HCT116 (cell line): ENCODE results near the gene ACSF2. TPM values are rescaled to one million over a fixed set of nuclear protein-coding genes. Genes with fewer than 3 reads are reported as not detected.

Experiments used
- ATAC-seq: fragments of 200-7000 bp; cut with Tn5 transposase; 2 replicates; pipeline ENCODE4 v1.9.1; 2020; ENCODE audit warnings: mild to moderate bottlenecking, moderate library complexity
- BruUV-seq: library from RNA; stranded (reverse); fragments of 400-500 nt; replicated peaks from 2 replicates; lab custom pipeline; 2021; lab: Mats Ljungman, UMichigan
- CTCF ChIA-PET: fragments of 300-600 bp; sonication (Branson Sonifier 250); formaldehyde crosslinking; loops from one replicate; lab custom pipeline; 2021; ENCODE audit warnings: antibody characterized with exemption; lab: Charles Lee
- POLR2A ChIA-PET: fragments of 300-600, 350-600 bp; sonication (Branson Sonifier 250); formaldehyde crosslinking; loops from one replicate; lab custom pipeline; 2021; ENCODE audit warnings: antibody characterized with exemption; lab: Charles Lee
- RAD21 ChIA-PET, 2 experiments: fragments of 300-600 bp; sonication (Branson Sonifier 250); formaldehyde crosslinking; loops; one replicate each; lab custom pipeline; 2023; ENCODE audit warnings: low total read pairs in 2 of 2; ENCODE audit not compliant: uncharacterized antibody in 2 of 2, unreplicated experiment in 2 of 2, low non-redundant PET in 1 of 2; lab: Charles Lee
- DNase-seq: peaks from one replicate; pipeline ENCODE4 v3.0.0-alpha.2; 2010; ENCODE audit warnings: low read depth, low spot score
- H2AFZ ChIP-seq: fragments of 200-600 bp; shearing (Covaris generic), sonication (generic); 2 replicates; pipeline ENCODE4 v1.6.1; 2017; ENCODE audit warnings: low read depth, mixed run types, mixed read lengths, antibody characterized with exemption, low read length; ENCODE audit not compliant: poor library complexity, severe bottlenecking
- H3K27ac ChIP-seq: 2 replicates; pipeline ENCODE4 v1.5.1; 2012; ENCODE audit warnings: low read depth, low read length
- H3K27me3 ChIP-seq: fragments of 200-600 bp; sonication (generic); 2 replicates; pipeline ENCODE4 v1.6.1; 2016; ENCODE audit warnings: mixed run types, low read length, mixed read lengths; ENCODE audit not compliant: insufficient read depth
- H3K36me3 ChIP-seq, 2 experiments: fragments of 200-500 bp in 1 of 2; fragments of 200-600 bp in 1 of 2; sonication (Bioruptor generic) in 1 of 2; sonication (generic) in 1 of 2; 2 replicates each; pipeline versions ENCODE4 v1.5.1 to v1.6.1; 2014 to 2016; ENCODE audit warnings: low read length in 2 of 2, inconsistent platforms in 1 of 2, mixed read lengths in 1 of 2, mixed run types in 1 of 2; ENCODE audit not compliant: insufficient read depth in 2 of 2, control insufficient read depth in 1 of 2
- H3K4me1 ChIP-seq, 2 experiments: fragments of 200-600 bp in 1 of 2; sonication (generic) in 1 of 2; 2 replicates each; pipeline versions ENCODE4 v1.5.1 to v1.6.1; 2012 to 2017; ENCODE audit warnings: low read length in 2 of 2, inconsistent platforms in 1 of 2, mild to moderate bottlenecking in 1 of 2, mixed read lengths in 1 of 2, mixed run types in 1 of 2, moderate library complexity in 1 of 2; ENCODE audit not compliant: insufficient read depth in 2 of 2, control insufficient read depth in 1 of 2
- H3K4me2 ChIP-seq: fragments of 200-600 bp; sonication (generic); 2 replicates; pipeline ENCODE4 v1.6.1; 2017; ENCODE audit warnings: mixed run types, low read length, mixed read lengths
- H3K4me3 ChIP-seq, 2 experiments: fragments of 200-600 bp in 1 of 2; sonication (generic) in 1 of 2; replicated peaks in 1 of 2; 2 replicates each; pipeline ENCODE4 v1.5.1; 2011 to 2016; ENCODE audit warnings: low read length in 2 of 2, control low read depth in 1 of 2, low read depth in 1 of 2, mild to moderate bottlenecking in 1 of 2, mixed read lengths in 1 of 2, mixed run types in 1 of 2
- H3K79me2 ChIP-seq: fragments of 200-600 bp; sonication (generic); 2 replicates; pipeline ENCODE4 v1.6.1; 2017; ENCODE audit warnings: mild to moderate bottlenecking, mixed run types, low read length, moderate library complexity, mixed read lengths; ENCODE audit not compliant: insufficient read depth
- H3K9ac ChIP-seq: fragments of 200-600 bp; sonication (generic); 2 replicates; pipeline ENCODE4 v1.6.1; 2016; ENCODE audit warnings: low read length, mixed read lengths
- H3K9me2 ChIP-seq: fragments of 200-600 bp; sonication (generic), shearing (Covaris generic); 2 replicates; pipeline ENCODE4 v1.6.1; 2017; ENCODE audit warnings: mixed run types, mild to moderate bottlenecking, moderate library complexity; ENCODE audit not compliant: insufficient read depth
- H3K9me3 ChIP-seq, 2 experiments: fragments of 200-500 bp in 1 of 2; fragments of 200-600 bp in 1 of 2; sonication (Bioruptor generic) in 1 of 2; sonication (generic) in 1 of 2; 2 replicates each; pipeline ENCODE4 v1.6.1; 2014 to 2017; ENCODE audit warnings: low read length in 2 of 2, mixed read lengths in 2 of 2, inconsistent platforms in 1 of 2, low read depth in 1 of 2, mild to moderate bottlenecking in 1 of 2, mixed run types in 1 of 2, moderate library complexity in 1 of 2; ENCODE audit not compliant: control insufficient read depth in 1 of 2, insufficient read depth in 1 of 2
- H4K20me1 ChIP-seq: fragments of 200-600 bp; sonication (generic), shearing (Covaris generic); 2 replicates; pipeline ENCODE4 v1.6.1; 2017; ENCODE audit warnings: mixed run types, mild to moderate bottlenecking, moderate library complexity; ENCODE audit not compliant: insufficient read depth
- ATF3 ChIP-seq: IDR thresholded peaks from 2 replicates; pipeline ENCODE4 v1.6.1; 2012
- REST ChIP-seq: IDR thresholded peaks from 2 replicates; pipeline ENCODE4 v1.6.1; 2012; ENCODE audit warnings: low read depth
- SP1 ChIP-seq: IDR thresholded peaks from 2 replicates; pipeline ENCODE4 v1.6.1; 2012; ENCODE audit warnings: low read depth
- SRF ChIP-seq: IDR thresholded peaks from 2 replicates; pipeline ENCODE4 v1.6.1; 2012; ENCODE audit warnings: low read depth
- intact Hi-C: fragments of 100-400 bp; cut with micrococcal nuclease; formaldehyde crosslinking; loops from 2 replicates; pipeline ENCODE4 v1.10.0; 2022
- total RNA-seq: library from RNA; stranded (reverse); gene quantifications from one replicate; pipeline ENCODE4 v1.2.1, GENCODE V29; 2021; ENCODE audit not compliant: unreplicated experiment
- TF ChIP-seq, protein P1 (sequence below): IDR thresholded peaks from 2 replicates; pipeline ENCODE4 v1.6.1; 2011; ENCODE audit warnings: mild to moderate bottlenecking, low read length, moderate library complexity; ENCODE audit not compliant: insufficient replicate concordance; ENCODE audit errors: extremely low read depth

The ACSF2 gene
- total RNA-seq, 1 experiment from 2014 or later: 52.4 TPM

DNA sequence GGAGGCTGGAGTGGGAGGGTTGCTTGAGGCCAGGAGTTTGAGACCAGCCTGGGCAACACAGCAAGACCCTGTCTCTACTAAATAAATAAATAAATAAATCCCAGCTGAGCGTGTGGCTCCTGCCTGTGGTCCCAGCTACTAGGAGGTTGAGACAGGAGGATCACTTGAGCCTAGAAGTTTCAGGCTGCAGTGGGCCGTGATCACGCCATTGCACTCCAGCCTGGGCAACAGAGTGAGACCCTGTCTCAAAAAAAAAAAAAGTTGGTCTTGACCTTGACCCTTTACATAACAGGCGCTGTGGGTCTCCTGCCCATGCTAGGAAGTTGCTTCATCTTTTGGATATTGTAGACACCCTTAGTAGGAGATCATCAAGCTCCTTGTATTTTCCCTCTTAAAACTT lies 11.4 kb downstream of the ACSF2 start:
- Histone ChIP-seq H3K4me3 (no peak overlapping the region), H3K27me3 (no peaks in the 10 kb centered on the region), H3K79me2 (no peaks in the 10 kb centered on the region), H3K9ac (no peak overlapping the region), H3K4me2 (no peak overlapping the region), H3K36me3 (no peaks in the 10 kb centered on the region), H3K9me2 (no peaks in the 10 kb centered on the region), H3K9me3 (no peaks in the 10 kb centered on the region), H3K4me1 (peaks cover 0 to 1% of the 10 kb centered on the region in 2 experiments; a peak in 1 of 4 replicates), H3K27ac (no peak overlapping the region), H2AFZ (no peak overlapping the region), H4K20me1 (no peaks in the 10 kb centered on the region)
- DNase-seq (no peak), ATAC-seq (no peak)
- ChIA-PET CTCF (interaction anchor here (1.9 kb wide), 1 partner anchor 10 kb away, joined by 7 read pairs; no protein-coding TSS in a partner anchor), POLR2A (no interaction called here)
- no TSS peak for BruUV-seq
- TF ChIP-seq SRF: no peak
- TF ChIP-seq REST: no peak
- TF ChIP-seq ATF3: no peak
- TF ChIP-seq, protein P1, sequence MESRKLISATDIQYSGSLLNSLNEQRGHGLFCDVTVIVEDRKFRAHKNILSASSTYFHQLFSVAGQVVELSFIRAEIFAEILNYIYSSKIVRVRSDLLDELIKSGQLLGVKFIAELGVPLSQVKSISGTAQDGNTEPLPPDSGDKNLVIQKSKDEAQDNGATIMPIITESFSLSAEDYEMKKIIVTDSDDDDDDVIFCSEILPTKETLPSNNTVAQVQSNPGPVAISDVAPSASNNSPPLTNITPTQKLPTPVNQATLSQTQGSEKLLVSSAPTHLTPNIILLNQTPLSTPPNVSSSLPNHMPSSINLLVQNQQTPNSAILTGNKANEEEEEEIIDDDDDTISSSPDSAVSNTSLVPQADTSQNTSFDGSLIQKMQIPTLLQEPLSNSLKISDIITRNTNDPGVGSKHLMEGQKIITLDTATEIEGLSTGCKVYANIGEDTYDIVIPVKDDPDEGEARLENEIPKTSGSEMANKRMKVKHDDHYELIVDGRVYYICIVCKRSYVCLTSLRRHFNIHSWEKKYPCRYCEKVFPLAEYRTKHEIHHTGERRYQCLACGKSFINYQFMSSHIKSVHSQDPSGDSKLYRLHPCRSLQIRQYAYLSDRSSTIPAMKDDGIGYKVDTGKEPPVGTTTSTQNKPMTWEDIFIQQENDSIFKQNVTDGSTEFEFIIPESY: no peak
- TF ChIP-seq SP1: no peak
- TF ChIP-seq, all 23 proteins: peak for 0
- RAD21 ChIA-PET: no interaction called here
- intact Hi-C loops: no loop called here
